CD4-positive, alpha-beta T cell (primary cell): ENCODE measurements around the gene DLG1. TPM values are rescaled to one million over a fixed set of nuclear protein-coding genes. Genes with fewer than 3 reads are reported as not detected.

Source experiments
- ATAC-seq: fragments of 200-7000 bp; cut with Tn5 transposase; one replicate; pipeline ENCODE4 v1.10.0; 2022; ENCODE audit warnings: mild to moderate bottlenecking; ENCODE audit not compliant: poor library complexity
- CTCF ChIA-PET: fragments of 350-600 bp; sonication (Branson Sonifier 250); formaldehyde crosslinking; loops from one replicate; lab custom pipeline; 2021; ENCODE audit warnings: antibody characterized with exemption, inconsistent platforms; lab: Charles Lee
- POLR2A ChIA-PET: fragments of 350-600 bp; sonication (Branson Sonifier 250); formaldehyde crosslinking; loops from one replicate; lab custom pipeline; 2021; ENCODE audit warnings: antibody characterized with exemption, inconsistent platforms; lab: Charles Lee
- DNase-seq, 14 experiments: peaks; one replicate each; pipeline ENCODE4 v3.0.0-alpha.2; 2013 to 2020; ENCODE audit warnings: mixed read lengths in 2 of 14
- H3K27ac ChIP-seq, 2 donors: one replicate each; pipeline versions ENCODE4 v1.5.1 to v1.7.0; 2013; ENCODE audit warnings: low read length in 2 of 2, low read depth in 1 of 2, mild to moderate bottlenecking in 1 of 2
- H3K27me3 ChIP-seq, 2 experiments: 1 replicate in 1 of 2; 2 replicates in 1 of 2; pipeline versions ENCODE4 v1.6.1 to v1.7.0; 2013; ENCODE audit warnings: low read length in 2 of 2, control low read depth in 1 of 2, mild to moderate bottlenecking in 1 of 2, moderate library complexity in 1 of 2; ENCODE audit not compliant: insufficient read depth in 2 of 2, control insufficient read depth in 1 of 2
- H3K36me3 ChIP-seq: one replicate; pipeline ENCODE4 v1.6.1; 2013; ENCODE audit warnings: low read length, control low read depth; ENCODE audit not compliant: insufficient read depth
- H3K4me1 ChIP-seq: one replicate; pipeline ENCODE4 v1.6.1; 2013; ENCODE audit warnings: low read length, control low read depth; ENCODE audit not compliant: insufficient read depth
- H3K4me3 ChIP-seq: one replicate; pipeline ENCODE4 v1.5.1; 2013; ENCODE audit warnings: mild to moderate bottlenecking, low read length, moderate library complexity
- H3K9me3 ChIP-seq, 2 experiments: 1 replicate in 1 of 2; 2 replicates in 1 of 2; pipeline versions ENCODE4 v1.6.1 to v1.7.0; 2013; ENCODE audit warnings: low read length in 2 of 2, mild to moderate bottlenecking in 2 of 2, control low read depth in 1 of 2, moderate library complexity in 1 of 2; ENCODE audit not compliant: control insufficient read depth in 1 of 2, insufficient read depth in 1 of 2
- H3K27ac Mint-ChIP-seq: one replicate; pipeline ENCODE4 v1.8.0; 2020; ENCODE audit warnings: mixed read lengths
- H3K27me3 Mint-ChIP-seq: one replicate; pipeline ENCODE4 v1.8.0; 2021; ENCODE audit warnings: mixed read lengths
- H3K36me3 Mint-ChIP-seq: one replicate; pipeline ENCODE4 v1.8.0; 2021; ENCODE audit warnings: low read depth, mixed read lengths
- H3K4me1 Mint-ChIP-seq: one replicate; pipeline ENCODE4 v1.8.0; 2021; ENCODE audit warnings: low read depth, mixed read lengths
- H3K4me3 Mint-ChIP-seq: one replicate; pipeline ENCODE4 v1.8.0; 2020; ENCODE audit warnings: mild to moderate bottlenecking, mixed read lengths
- H3K9me3 Mint-ChIP-seq: one replicate; pipeline ENCODE4 v1.8.0; 2020; ENCODE audit warnings: mixed read lengths
- intact Hi-C, 2 experiments: fragments of 100-400 bp; cut with DNase I in 1 of 2; cut with micrococcal nuclease in 1 of 2; formaldehyde crosslinking; loops; one replicate each; pipeline versions ENCODE4 v1.15.1 to v1.9.0; 2023 to 2025; cut with DNase I, micrococcal nuclease
- total RNA-seq, 174 experiments: library from RNA in 2 of 174; stranded (reverse) in 2 of 174; gene quantifications; one replicate each; pipeline ENCODE4 v1.2.3 and lab custom pipeline; 2021 to 2026
- TF ChIP-seq, protein P1 (sequence below): fragments of 200-600 bp; IDR thresholded peaks from one replicate; pipeline ENCODE4 v1.8.0; 2022; ENCODE audit warnings: antibody characterized with exemption, mild to moderate bottlenecking

The DLG1 gene
- total RNA-seq, 2 experiments from 2014 or later: 86.8 to 91.8 TPM

- CTCF ChIA-PET: no interaction called here
- no peak overlapping the region for H3K27ac ChIP-seq
Observed at GRCh38 chr3:197309528-197310361, 11.3 kb upstream of the DLG1 start.

GRCh38 chr3:197308591-197308990, 10.2 kb upstream of the DLG1 start:
- ChIA-PET POLR2A (no interaction called here), CTCF (interaction anchor here (0.6 kb wide), 1 partner anchor 188 kb away, joined by 3 read pairs; no protein-coding TSS in a partner anchor)
- H3K27me3 Mint-ChIP-seq: peaks cover 3% of the 10 kb centered on the region
- peaks cover 10% of the 10 kb centered on the region for H3K4me1 Mint-ChIP-seq
- H3K27ac Mint-ChIP-seq: no peak overlapping the region
- no peak overlapping the region for H3K27ac ChIP-seq
- no peaks in the 10 kb centered on the region for H3K36me3 ChIP-seq
- H3K4me3 Mint-ChIP-seq: no peak overlapping the region
- H3K36me3 Mint-ChIP-seq: no peaks in the 10 kb centered on the region
- H3K9me3 ChIP-seq: no peaks in the 10 kb centered on the region
- H3K4me3 ChIP-seq: no peak overlapping the region
- no peak for ATAC-seq
- no peaks in the 10 kb centered on the region for H3K9me3 Mint-ChIP-seq
- no peaks in the 10 kb centered on the region for H3K27me3 ChIP-seq
- H3K4me1 ChIP-seq: no peaks in the 10 kb centered on the region
- no peak for DNase-seq
- intact Hi-C loops: no loop called here
- TF ChIP-seq, protein P1, sequence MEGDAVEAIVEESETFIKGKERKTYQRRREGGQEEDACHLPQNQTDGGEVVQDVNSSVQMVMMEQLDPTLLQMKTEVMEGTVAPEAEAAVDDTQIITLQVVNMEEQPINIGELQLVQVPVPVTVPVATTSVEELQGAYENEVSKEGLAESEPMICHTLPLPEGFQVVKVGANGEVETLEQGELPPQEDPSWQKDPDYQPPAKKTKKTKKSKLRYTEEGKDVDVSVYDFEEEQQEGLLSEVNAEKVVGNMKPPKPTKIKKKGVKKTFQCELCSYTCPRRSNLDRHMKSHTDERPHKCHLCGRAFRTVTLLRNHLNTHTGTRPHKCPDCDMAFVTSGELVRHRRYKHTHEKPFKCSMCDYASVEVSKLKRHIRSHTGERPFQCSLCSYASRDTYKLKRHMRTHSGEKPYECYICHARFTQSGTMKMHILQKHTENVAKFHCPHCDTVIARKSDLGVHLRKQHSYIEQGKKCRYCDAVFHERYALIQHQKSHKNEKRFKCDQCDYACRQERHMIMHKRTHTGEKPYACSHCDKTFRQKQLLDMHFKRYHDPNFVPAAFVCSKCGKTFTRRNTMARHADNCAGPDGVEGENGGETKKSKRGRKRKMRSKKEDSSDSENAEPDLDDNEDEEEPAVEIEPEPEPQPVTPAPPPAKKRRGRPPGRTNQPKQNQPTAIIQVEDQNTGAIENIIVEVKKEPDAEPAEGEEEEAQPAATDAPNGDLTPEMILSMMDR: no peak

More at GRCh38 chr3:197309528-197310361, 11.3 kb upstream of the DLG1 start:
- POLR2A ChIA-PET: interaction anchor here (1.0 kb wide), 1 partner anchor 12 kb away, joined by 5 read pairs; the partner anchor contains the start of gene DLG1
- peaks cover 10% of the 10 kb centered on the region for H3K4me1 Mint-ChIP-seq
- H3K9me3 Mint-ChIP-seq: no peaks in the 10 kb centered on the region
- no peak for ATAC-seq
- no peak overlapping the region for H3K4me3 ChIP-seq
- no peak for DNase-seq
- intact Hi-C loops: no loop called here
- TF ChIP-seq, protein P1: no peak
- H3K36me3 Mint-ChIP-seq: no peaks in the 10 kb centered on the region
- H3K4me3 Mint-ChIP-seq: no peak overlapping the region
- H3K9me3 ChIP-seq: no peaks in the 10 kb centered on the region
- no peak overlapping the region for H3K27ac Mint-ChIP-seq
- H3K27me3 ChIP-seq: no peaks in the 10 kb centered on the region
- no peaks in the 10 kb centered on the region for H3K36me3 ChIP-seq
- H3K4me1 ChIP-seq: no peaks in the 10 kb centered on the region
- peaks cover 6% of the 10 kb centered on the region for H3K27me3 Mint-ChIP-seq

- no peak overlapping the region for H3K27ac ChIP-seq
- TF ChIP-seq, protein P1: no peak
- no peaks in the 10 kb centered on the region for H3K4me1 ChIP-seq
- CTCF ChIA-PET: no interaction called here
- H3K27ac Mint-ChIP-seq: no peak overlapping the region
- no peak overlapping the region for H3K4me3 Mint-ChIP-seq
- peaks cover 10% of the 10 kb centered on the region for H3K4me1 Mint-ChIP-seq
- no peaks in the 10 kb centered on the region for H3K36me3 ChIP-seq
- no peaks in the 10 kb centered on the region for H3K36me3 Mint-ChIP-seq
- H3K27me3 ChIP-seq: peaks cover 0 to 4% of the 10 kb centered on the region in 2 experiments
- peaks cover 13% of the 10 kb centered on the region for H3K27me3 Mint-ChIP-seq
- H3K9me3 Mint-ChIP-seq: no peaks in the 10 kb centered on the region
- no peaks in the 10 kb centered on the region for H3K9me3 ChIP-seq
- POLR2A ChIA-PET: interaction anchor here (1.3 kb wide), 1 partner anchor 9 kb away, joined by 3 read pairs; no protein-coding TSS in a partner anchor
- no peak for ATAC-seq
- intact Hi-C loops: no loop called here
- DNase-seq: no peak
- H3K4me3 ChIP-seq: no peak overlapping the region
Observed at GRCh38 chr3:197306374-197307086, 8.1 kb upstream of the DLG1 start.
